RWPE1 (cell line): ENCODE data around the gene PCED1B.

Source experiments
- CTCF ChIA-PET: fragments of 350-600 bp; sonication (Branson Sonifier 250); formaldehyde crosslinking; extraction: SDS; loops from one replicate; lab custom pipeline; 2021; lab: Yijun Ruan, JAX
- POLR2A ChIA-PET: fragments of 400-600 bp; formaldehyde crosslinking; extraction: SDS; loops from one replicate; lab custom pipeline; 2020; ENCODE audit warnings: antibody characterized with exemption; ENCODE audit not compliant: low non-redundant PET; lab: Yijun Ruan, JAX
- DNase-seq: peaks from one replicate; pipeline ENCODE4 v3.0.0; 2012; ENCODE audit warnings: low spot score
- H3K27ac ChIP-seq: fragments of 450-650 bp; 2 replicates; pipeline ENCODE4 v1.5.1; 2017
- TF ChIP-seq, protein P1 (sequence below): fragments of 450-650 bp; conservative IDR thresholded peaks from 2 replicates; pipeline ENCODE4 v1.5.1; 2017; ENCODE audit warnings: low read depth, mild to moderate bottlenecking

Gene PCED1B

DNA sequence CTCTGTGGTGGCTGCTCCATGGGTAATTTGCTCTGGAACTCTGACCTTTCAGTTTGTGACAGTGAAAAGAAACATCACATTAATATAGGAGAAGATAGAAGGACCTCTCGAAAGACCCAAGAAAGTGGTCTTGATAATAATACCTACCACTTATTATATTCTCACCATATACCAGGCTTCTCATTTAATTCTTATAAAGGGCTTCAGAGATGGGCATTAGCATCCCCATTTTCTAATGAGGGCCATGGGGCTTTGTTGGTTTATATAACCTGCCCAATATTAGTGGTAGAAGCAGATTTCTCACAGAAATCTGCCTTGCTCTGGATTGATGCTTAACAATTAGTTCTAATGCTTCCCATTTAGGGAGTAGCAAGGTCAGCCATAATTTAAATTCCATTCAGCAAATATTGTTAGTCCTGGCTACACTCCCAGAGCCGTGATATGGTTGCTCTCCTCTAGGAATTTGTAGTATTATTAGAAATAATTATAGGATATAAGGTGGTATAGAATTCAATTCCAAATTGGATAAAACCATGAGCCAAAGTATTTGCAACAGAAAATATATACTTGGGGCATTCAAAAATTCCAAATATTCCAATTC, 7.8 kb downstream of the PCED1B start:
- DNase-seq, result no peak
- H3K27ac ChIP-seq, result no peak overlapping the region
- ChIA-PET CTCF (interaction anchor here (0.6 kb wide), 1 partner anchor 10 kb away, joined by 3 read pairs; no protein-coding TSS in a partner anchor), POLR2A (no interaction called here)
- TF ChIP-seq, protein P1, sequence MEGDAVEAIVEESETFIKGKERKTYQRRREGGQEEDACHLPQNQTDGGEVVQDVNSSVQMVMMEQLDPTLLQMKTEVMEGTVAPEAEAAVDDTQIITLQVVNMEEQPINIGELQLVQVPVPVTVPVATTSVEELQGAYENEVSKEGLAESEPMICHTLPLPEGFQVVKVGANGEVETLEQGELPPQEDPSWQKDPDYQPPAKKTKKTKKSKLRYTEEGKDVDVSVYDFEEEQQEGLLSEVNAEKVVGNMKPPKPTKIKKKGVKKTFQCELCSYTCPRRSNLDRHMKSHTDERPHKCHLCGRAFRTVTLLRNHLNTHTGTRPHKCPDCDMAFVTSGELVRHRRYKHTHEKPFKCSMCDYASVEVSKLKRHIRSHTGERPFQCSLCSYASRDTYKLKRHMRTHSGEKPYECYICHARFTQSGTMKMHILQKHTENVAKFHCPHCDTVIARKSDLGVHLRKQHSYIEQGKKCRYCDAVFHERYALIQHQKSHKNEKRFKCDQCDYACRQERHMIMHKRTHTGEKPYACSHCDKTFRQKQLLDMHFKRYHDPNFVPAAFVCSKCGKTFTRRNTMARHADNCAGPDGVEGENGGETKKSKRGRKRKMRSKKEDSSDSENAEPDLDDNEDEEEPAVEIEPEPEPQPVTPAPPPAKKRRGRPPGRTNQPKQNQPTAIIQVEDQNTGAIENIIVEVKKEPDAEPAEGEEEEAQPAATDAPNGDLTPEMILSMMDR, result no peak

DNA sequence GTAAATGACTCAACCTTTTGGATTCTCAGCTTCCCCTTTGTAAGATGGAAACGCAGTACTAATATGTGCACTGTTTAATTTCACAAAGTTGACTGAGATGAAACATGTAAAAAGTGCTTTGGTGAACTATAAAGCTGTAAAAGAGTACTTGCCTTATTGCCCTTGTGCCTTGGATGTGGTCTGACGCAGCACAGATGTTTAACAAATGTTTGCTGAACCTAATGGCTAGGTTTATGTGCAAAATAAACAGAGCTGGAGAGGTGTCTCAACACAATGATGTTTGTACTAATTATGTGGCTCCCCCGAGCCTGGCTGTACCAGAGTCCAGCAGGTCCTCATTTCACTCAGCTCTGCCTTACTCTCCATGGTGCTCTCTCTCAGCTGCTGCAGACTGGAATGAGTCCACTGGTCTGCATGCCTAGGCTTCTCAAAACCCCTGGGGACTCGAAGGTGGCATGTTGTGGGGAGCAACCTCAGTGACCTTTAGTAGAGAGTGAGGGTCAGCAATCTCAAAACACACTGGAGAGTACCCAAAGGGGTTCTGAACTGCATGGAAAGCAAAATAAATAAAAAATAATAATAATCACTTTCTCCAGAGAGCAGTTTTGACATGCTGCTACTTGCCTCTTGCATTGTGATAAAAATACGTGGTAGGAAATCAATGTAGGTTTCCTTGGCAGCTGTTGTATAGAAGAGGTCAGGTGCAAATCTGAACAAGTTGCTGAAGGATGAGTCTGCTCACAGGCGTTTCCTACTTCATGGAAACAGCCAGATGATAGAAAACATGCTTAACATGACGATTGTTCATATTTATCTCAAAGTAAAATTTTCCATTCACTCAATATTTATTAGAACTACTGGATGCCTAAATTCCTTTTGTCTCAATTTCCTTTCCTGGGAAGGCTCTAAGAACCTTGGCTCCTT, 8.9 kb downstream of the PCED1B start:
- ChIA-PET POLR2A (no interaction called here), CTCF (interaction anchor here (0.6 kb wide), 1 partner anchor 9 kb away, joined by 3 read pairs; no protein-coding TSS in a partner anchor)
- peak overlapping the region; percentile 96 for H3K27ac ChIP-seq
- TF ChIP-seq, protein P1, result no peak
- DNase-seq, result peak; percentile 85

DNA sequence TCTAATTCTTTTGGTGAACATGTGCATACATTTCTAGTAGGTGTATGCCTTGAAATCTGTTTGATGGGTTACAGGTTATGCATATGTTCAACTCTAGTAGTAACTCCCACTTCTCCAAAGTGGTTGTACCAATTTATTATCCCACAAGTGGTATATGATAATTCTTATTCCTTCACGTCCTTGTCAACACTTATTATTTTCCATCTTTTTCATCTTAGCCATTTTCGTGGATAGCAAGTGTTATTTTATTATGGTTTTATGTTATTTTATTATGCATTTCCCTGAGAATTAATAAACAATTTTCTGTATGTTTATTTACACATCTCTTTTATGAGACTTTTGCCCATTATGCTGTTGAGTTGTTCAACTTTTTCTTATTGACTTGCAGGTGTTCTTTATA, 11.6 kb downstream of the PCED1B start:
- POLR2A ChIA-PET, result no interaction called here
- DNase-seq, result no peak
- no peak overlapping the region for H3K27ac ChIP-seq
- TF ChIP-seq, protein P1, result no peak
- CTCF ChIA-PET, result no interaction called here

DNA sequence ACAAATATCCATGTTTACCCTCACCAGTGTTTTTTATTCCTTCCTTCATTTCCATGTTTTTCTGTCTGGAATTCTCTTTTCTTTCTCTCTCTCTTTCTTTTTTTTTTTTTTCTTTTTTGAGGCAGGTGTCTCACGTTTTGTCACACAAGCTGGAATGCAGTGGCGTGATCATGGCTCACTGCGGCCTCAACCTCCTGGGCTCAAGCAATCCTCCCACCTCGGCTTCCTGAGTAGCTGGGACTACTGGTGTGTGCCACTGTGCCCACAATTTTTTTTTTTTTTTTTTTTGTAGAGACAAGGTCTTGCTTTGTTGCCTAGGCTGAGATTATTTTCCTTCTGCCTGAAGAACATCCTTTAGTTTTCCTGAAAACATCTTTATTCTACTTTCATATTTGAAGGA, 15.4 kb downstream of the PCED1B start:
- TF ChIP-seq, protein P1, result no peak
- ChIA-PET POLR2A (no interaction called here), CTCF (interaction anchor here (0.6 to 1.3 kb wide), 3 partner anchors 13 to 449 kb away, joined by 3 to 5 read pairs (median 3); no protein-coding TSS in a partner anchor)
- DNase-seq, result no peak
- H3K27ac ChIP-seq, result no peak overlapping the region

DNA sequence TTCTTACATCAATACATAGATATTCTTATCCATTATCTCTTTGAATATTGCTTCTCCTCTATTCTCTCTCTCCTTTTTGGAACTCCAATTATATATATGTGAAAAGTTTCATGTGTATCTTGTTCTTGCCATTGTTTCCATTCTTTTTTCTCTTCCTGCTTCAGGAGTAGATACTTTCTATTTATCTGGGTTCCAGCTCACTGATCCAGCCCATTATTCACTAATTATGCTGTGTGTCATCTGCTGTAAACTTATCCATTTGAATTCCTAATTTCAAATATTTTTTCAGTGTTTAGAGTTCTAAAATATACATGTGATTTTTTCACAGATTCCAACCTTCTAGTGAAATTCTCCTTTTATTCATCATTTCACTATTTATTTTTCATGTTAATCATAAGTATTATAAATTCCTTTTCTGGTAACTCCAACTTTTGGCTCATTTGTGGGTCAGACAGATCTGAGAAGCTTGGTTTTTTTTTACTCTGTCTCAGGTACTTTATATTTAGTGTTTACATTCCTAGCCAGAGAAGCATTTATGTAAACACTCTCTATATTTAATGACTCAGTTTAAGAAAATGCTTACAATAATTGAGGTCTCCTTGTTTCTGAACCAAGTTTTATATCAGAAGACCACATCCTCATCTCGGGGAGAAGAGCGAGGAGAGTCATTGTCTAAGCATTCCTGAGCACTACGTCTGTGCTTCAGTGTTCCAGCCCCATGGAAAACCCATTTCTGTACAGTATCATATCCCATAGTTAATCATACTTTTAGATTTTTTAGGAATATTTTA, 16.2 kb downstream of the PCED1B start:
- TF ChIP-seq, protein P1, result no peak
- H3K27ac ChIP-seq, result no peak overlapping the region
- ChIA-PET POLR2A (no interaction called here), CTCF (interaction anchor here (0.6 to 1.3 kb wide), 4 partner anchors 14 to 971 kb away, joined by 3 to 5 read pairs (median 4); partner anchors contain the start of genes AMIGO2 and PCED1B)
- DNase-seq, result peak; percentile 51
